SJCRH30 (cell line): Measurements from ENCODE around the gene SLC9A5. TPM values are rescaled to one million over a fixed set of nuclear protein-coding genes. Genes with fewer than 3 reads are reported as not detected.

Experiments
- DNase-seq, 2 experiments: peaks; one replicate each; pipeline ENCODE4 v3.0.0-alpha.2; 2015 to 2020
- H3K27ac ChIP-seq: fragments of 250-450 bp; sonication (Bioruptor Pico); 2 replicates; pipeline ENCODE4 v1.5.1; 2020; ENCODE audit warnings: mild to moderate bottlenecking, moderate library complexity
- H3K27me3 ChIP-seq: fragments of 250-450 bp; sonication (Bioruptor Pico); 2 replicates; pipeline ENCODE4 v1.5.1; 2020; ENCODE audit warnings: mild to moderate bottlenecking, moderate library complexity
- H3K36me3 ChIP-seq: fragments of 250-450 bp; sonication (Bioruptor Pico); 2 replicates; pipeline ENCODE4 v1.5.1; 2020; ENCODE audit warnings: mild to moderate bottlenecking, moderate library complexity
- H3K4me1 ChIP-seq: fragments of 250-450 bp; sonication (Bioruptor Pico); 2 replicates; pipeline ENCODE4 v1.5.1; 2020; ENCODE audit warnings: mild to moderate bottlenecking, moderate library complexity
- H3K4me3 ChIP-seq: fragments of 250-450 bp; sonication (Bioruptor Pico); 2 replicates; pipeline ENCODE4 v1.5.1; 2020; ENCODE audit warnings: mild to moderate bottlenecking, moderate library complexity
- H3K9me3 ChIP-seq: fragments of 250-450 bp; sonication (Bioruptor Pico); replicated peaks from 2 replicates; pipeline ENCODE4 v1.5.1; 2020; ENCODE audit warnings: mild to moderate bottlenecking, moderate library complexity
- total RNA-seq: library from RNA; depleted of rRNA; stranded (reverse); fragments of >200 nt; shearing (Covaris generic); gene quantifications from 2 replicates; pipeline ENCODE4 v1.2.3, GENCODE V29; 2014

SLC9A5 gene
- total RNA-seq, 1 experiment from 2014 or later = 1.4 TPM

DNA sequence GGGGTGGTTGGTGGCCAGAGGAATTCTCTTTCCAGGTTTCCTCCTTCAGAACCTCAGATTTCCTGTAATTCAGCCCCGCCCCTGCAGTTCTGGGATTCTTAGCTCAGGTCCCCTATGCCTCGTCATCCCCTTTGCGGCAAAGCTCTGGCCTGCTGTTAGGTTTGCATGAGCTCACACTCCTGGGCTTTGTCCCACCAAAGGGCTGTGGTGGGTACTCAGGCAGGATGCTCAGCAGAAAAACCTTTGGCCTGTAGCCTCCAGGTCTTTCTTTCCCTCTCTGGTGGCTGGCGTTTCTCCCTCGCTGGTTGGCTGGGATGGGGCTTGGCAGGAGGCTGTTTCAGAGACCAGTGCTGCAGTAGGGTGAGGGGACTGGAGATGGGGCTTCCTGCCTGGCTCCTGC is 21.0 kb downstream of the SLC9A5 start:
- H3K4me3 ChIP-seq = no peak overlapping the region
- no peak for DNase-seq

DNA sequence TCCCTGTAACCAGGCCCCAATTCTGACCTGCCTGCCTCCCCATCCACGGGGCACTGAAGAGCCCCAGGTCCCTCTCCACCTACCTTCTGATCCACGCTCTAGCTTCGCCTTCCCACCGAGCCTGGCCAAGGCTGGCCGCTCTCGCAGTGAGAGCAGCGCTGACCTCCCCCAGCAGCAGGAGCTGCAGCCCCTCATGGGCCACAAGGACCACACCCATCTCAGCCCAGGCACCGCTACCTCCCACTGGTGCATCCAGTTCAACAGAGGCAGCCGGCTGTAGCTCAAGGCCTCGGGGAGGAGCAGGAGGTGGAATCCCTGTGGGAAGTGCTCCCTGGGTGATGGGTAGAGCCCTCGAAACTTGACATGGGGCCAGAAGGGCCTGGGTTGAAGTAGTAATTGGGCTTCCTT is 22.2 kb downstream of the SLC9A5 start:
- no peaks in the 10 kb centered on the region for H3K27me3 ChIP-seq
- no peaks in the 10 kb centered on the region for H3K4me1 ChIP-seq
- H3K27ac ChIP-seq = no peak overlapping the region
- H3K9me3 ChIP-seq = no peaks in the 10 kb centered on the region
- H3K36me3 ChIP-seq = no peaks in the 10 kb centered on the region
- H3K4me3 ChIP-seq = no peak overlapping the region
- no peak for DNase-seq

More for the DNA sequence above, 21.0 kb downstream of the SLC9A5 start:
- no peak overlapping the region for H3K27ac ChIP-seq
- H3K27me3 ChIP-seq = no peaks in the 10 kb centered on the region
- no peaks in the 10 kb centered on the region for H3K36me3 ChIP-seq
- H3K4me1 ChIP-seq = no peaks in the 10 kb centered on the region
- H3K9me3 ChIP-seq = no peaks in the 10 kb centered on the region

DNA sequence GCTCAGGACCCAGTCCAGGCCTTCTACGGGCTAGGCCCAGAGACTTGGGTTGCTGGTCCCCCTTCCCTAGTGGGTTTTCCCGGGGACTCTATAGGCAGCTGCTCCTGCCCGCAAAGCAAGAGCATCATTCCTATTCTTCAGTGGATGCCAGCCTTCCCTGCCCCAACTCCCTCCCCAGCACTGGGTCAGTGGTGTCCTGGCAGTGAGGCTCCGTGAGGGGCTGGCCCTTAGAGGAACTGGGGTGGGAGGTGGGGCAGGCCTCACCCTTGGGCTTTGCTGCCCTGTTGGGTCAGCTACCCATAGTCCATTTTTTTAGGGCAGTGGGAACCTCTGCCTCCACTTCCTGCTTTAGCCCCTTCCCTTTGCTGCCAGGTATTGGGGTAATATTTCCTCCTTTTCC is 22.7 kb downstream of the SLC9A5 start:
- Histone ChIP-seq H3K9me3 (no peaks in the 10 kb centered on the region), H3K4me1 (peaks cover under 1% of the 10 kb centered on the region; the same call in 1 of the 2 replicates), H3K36me3 (no peaks in the 10 kb centered on the region), H3K27me3 (no peaks in the 10 kb centered on the region), H3K4me3 (no peak overlapping the region), H3K27ac (no peak overlapping the region)
- DNase-seq = no peak

- H3K4me1 ChIP-seq = peaks cover 21% of the 10 kb centered on the region
- H3K36me3 ChIP-seq = no peaks in the 10 kb centered on the region
- no peak for DNase-seq
Observed at GRCh38 chr16:67275321-67275720, 26.5 kb downstream of the SLC9A5 start.

DNA sequence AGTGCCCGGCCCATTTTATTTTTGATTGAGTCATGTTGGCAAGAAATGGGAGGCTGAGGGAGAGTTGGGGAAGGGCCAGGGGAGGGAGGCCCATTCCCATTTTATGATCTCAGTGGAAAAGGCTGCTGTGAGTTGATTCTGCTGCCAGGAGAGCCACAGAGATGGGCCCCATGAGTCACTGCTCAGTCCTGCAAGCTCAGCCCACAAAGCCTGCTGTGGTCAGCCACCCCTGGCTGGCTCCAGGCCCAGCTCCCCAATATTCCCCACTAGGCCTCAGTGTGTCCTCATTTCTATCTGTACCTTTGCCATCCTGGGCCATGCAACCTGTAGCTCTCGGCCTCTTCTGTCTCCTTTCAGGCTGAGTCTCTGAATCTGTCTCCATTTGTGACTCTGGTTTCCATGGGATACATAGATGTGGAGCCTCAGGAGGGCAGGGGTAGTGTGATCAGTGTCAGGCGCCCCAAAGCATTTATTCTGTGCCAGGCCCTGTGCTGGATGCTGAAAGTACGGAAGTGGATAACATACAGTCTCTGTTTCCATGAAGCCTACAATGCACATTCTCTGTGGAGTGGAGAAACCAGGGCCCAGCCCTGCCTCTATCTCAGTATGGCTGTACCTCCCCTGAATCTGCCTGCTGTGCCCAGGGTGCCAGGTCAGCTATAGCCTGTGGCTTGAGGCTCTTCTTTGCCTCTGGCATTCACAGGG is 28.7 kb downstream of the SLC9A5 start:
- H3K4me3 ChIP-seq = no peak overlapping the region
- peak overlapping the region; percentile 23; the same call in 1 of the 2 replicates for H3K27ac ChIP-seq
- peak; percentile 90 to 91 for DNase-seq
- H3K4me1 ChIP-seq = peaks cover 21% of the 10 kb centered on the region
- no peaks in the 10 kb centered on the region for H3K36me3 ChIP-seq
- H3K27me3 ChIP-seq = 0 out of 2 replicates have a peak, but pooled peaks cover 4% of the 10 kb centered on the region
- no peaks in the 10 kb centered on the region for H3K9me3 ChIP-seq

More at GRCh38 chr16:67275321-67275720, 26.5 kb downstream of the SLC9A5 start:
- 0 out of 2 replicates have a peak, but pooled peaks cover under 1% of the 10 kb centered on the region for H3K27me3 ChIP-seq
- no peaks in the 10 kb centered on the region for H3K9me3 ChIP-seq
- no peak overlapping the region for H3K27ac ChIP-seq
- H3K4me3 ChIP-seq = no peak overlapping the region

DNA sequence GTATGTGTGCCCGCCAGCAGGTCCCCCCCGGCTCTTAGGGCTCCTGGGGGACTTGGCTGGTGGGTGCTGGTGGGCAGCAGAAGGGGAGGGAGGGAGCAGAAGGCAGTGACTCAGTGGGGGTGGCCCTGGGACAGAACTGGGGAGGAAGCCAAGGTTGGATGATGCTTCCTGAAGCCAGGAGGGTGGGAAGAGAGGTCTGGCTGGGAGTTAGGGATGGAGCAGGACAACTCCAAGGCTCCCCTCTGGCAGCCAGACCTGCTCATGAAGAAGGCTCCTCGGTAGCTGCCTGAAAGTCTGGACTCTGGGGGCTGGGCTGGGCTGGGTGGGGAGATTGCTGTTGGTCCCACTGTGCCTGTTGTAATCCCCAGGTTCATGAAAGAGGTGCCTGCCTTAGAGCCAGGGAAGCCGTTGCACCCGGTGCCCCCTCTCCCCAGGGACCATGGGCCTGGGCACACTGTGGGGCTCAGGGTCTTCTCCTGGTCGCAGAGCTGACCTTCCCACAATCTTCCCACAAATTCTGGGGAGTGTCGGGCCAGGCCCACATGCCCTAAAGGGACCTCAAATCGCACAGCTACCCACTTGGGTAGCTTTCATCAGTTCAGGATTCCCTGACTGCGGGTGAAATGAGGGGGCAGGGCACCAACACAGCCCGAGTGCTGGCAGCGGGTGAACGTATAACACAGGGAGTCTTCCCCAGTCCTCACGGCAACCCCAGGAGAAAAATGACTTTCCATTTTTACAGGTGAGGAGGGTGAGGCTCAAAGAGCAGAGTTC is 29.4 kb downstream of the SLC9A5 start:
- Histone ChIP-seq H3K4me3 (no peak overlapping the region), H3K27me3 (0 out of 2 replicates have a peak, but pooled peaks cover 4% of the 10 kb centered on the region), H3K36me3 (no peaks in the 10 kb centered on the region), H3K27ac (peak overlapping the region; percentile 11; the same call in 1 of the 2 replicates), H3K9me3 (no peaks in the 10 kb centered on the region), H3K4me1 (peaks cover 21% of the 10 kb centered on the region)
- DNase-seq = peak in 1 of 2 experiments; percentile 34

DNA sequence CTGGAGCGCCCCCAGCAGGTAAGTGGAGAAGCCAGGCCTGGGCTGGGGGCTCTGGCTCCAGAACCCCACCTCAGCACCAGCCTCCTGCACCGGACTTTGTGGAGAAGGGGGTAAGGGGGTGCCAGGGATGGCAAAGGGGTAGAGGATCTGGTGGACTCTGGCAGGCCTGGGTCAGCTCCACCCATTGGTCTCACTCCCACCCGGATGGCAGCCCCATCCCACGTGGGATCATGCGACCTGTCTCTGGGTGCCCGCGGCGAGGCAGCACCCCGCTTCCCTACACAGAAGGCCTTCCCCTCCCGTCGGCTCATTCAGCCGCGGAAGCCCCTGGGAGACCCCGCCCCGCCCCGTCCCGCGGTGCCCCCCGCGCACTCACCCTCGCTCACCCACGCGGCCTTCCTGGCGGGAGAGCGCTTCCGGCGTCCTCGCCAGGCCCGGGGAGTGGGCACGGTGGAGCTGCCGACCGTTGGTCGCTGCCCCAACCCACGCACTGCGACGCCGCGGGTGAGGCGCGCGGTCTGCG is 30.1 kb downstream of the SLC9A5 start:
- H3K4me3 ChIP-seq = no peak overlapping the region
- H3K27me3 ChIP-seq = 0 out of 2 replicates have a peak, but pooled peaks cover 4% of the 10 kb centered on the region
- no peak for DNase-seq
- H3K9me3 ChIP-seq = no peaks in the 10 kb centered on the region
- no peaks in the 10 kb centered on the region for H3K36me3 ChIP-seq
- H3K27ac ChIP-seq = no peak overlapping the region
- H3K4me1 ChIP-seq = peaks cover 21% of the 10 kb centered on the region

DNA sequence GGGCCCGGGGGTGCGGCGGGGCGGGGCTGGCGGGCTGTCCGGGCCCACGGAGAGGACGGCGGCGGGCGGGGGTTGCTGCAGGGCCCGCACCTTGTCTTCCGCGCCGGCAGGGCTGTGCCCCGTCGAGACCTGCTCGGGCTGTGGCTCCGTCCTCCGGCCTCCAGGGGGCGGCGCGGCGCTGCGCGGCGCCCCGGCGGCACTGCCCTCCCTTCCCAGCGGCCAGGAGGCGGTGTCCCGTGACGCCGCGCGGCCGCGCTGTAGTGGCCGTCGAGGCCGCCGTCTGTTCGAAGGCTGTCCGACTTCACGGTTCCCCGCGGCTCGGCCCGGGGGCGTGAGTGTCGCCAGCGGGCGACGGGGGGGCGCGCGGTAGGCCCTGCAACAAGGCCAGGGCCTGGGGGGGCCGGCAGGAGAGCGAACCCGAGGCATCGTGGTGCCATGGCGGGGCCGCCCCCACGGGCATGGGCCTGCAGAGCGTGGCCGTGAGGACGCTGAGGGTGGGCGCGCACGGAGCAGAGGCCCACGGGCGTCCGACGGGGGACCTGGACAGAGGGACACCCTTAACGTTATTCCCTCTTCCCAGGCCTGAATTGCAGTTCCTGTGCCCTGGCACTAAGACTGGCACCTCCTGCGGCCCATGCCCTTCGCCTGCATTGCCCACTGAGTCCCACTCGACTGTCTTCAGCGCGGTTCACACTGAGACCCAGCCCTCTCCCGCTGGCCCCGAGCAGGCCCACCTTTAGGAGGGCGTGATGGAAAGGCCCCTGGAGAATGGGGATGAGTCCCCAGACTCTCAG is 30.7 kb downstream of the SLC9A5 start, which contains the start of gene PLEKHG4:
Gene PLEKHG4 (plus strand): TSS at position 237 of the 794 bp plus-strand sequence. CDS start 513 bp downstream, at position 750.
- H3K9me3 ChIP-seq = no peaks in the 10 kb centered on the region
- H3K36me3 ChIP-seq = no peaks in the 10 kb centered on the region
- H3K4me3 ChIP-seq = no peak within 1 kb of the TSS
- H3K27ac ChIP-seq = no peak within 1 kb of the TSS
- H3K4me1 ChIP-seq = peaks cover 24% of the 10 kb centered on the region
- no peak for DNase-seq
- 0 out of 2 replicates have a peak, but pooled peaks cover 4% of the 10 kb centered on the region for H3K27me3 ChIP-seq

- Histone ChIP-seq H3K27me3 (0 out of 2 replicates have a peak, but pooled peaks cover 4% of the 10 kb centered on the region), H3K9me3 (no peaks in the 10 kb centered on the region), H3K4me3 (no peak overlapping the region), H3K36me3 (no peaks in the 10 kb centered on the region), H3K27ac (no peak overlapping the region), H3K4me1 (peaks cover 28% of the 10 kb centered on the region)
- DNase-seq = no peak
Observed at GRCh38 chr16:67280090-67281015, 31.6 kb downstream of the SLC9A5 start.

DNA sequence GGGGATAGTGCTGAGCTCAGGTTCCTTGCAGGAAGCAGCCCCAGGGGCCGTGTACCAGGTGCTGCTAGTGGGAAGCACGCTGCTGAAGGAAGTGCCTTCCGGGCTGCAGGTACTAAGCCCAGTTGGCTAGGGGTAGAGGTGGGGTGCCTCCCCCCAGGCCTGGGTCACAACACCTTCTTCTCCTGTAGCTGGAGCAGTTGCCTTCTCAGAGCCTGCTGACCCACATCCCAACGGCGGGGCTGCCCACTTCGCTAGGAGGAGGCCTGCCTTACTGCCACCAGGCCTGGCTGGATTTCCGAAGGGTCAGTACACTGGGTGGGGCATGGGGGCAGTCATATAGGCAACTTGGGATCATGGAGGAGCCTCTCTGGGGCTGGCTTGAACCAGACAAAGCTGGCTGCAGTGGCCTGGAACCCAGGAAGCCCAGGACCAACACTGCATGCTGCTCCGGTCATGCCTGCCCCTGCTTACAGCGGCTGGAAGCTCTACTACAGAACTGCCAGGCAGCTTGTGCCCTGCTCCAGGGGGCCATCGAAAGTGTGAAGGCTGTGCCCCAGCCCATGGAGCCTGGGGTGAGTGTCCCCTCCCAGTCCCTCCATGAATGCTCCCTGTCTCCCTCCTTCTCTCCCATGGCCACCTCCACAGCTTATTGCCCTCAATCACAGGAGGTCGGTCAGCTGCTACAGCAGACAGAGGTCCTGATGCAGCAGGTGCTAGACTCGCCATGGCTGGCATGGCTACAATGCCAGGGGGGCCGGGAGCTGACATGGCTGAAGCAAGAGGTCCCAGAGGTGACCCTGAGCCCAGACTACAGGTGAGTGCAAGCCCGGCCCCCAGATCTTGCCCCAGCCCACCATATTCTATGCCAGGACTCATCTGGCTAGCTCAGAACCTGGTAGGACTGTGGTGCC is 33.0 kb downstream of the SLC9A5 start:
- Histone ChIP-seq H3K4me3 (no peak overlapping the region), H3K4me1 (peaks cover 24% of the 10 kb centered on the region)

DNA sequence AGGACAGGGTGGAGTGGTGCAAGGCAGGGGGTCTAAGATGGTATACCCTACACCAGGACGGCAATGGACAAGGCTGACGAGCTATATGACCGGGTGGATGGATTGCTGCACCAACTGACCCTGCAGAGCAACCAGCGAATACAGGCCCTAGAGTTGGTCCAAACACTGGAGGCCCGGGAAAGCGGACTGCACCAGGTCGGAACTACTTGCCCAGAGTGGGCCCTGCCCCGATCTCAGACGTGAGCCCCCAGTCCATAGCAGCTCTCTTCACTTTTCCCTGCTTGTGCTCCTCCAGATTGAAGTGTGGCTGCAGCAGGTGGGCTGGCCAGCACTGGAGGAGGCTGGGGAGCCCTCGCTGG is 33.6 kb downstream of the SLC9A5 start:
- H3K27me3 ChIP-seq = 0 out of 2 replicates have a peak, but pooled peaks cover 4% of the 10 kb centered on the region
- DNase-seq = no peak
- no peak overlapping the region for H3K4me3 ChIP-seq
- H3K4me1 ChIP-seq = peaks cover 19% of the 10 kb centered on the region
- no peaks in the 10 kb centered on the region for H3K36me3 ChIP-seq
- no peak overlapping the region for H3K27ac ChIP-seq
- H3K9me3 ChIP-seq = no peaks in the 10 kb centered on the region

More for the DNA sequence above, 33.0 kb downstream of the SLC9A5 start:
- H3K27me3 ChIP-seq = 0 out of 2 replicates have a peak, but pooled peaks cover 4% of the 10 kb centered on the region
- no peaks in the 10 kb centered on the region for H3K9me3 ChIP-seq
- DNase-seq = no peak
- H3K27ac ChIP-seq = no peak overlapping the region
- H3K36me3 ChIP-seq = no peaks in the 10 kb centered on the region

- Histone ChIP-seq H3K4me3 (no peak overlapping the region), H3K4me1 (peaks cover 11% of the 10 kb centered on the region), H3K27me3 (0 out of 2 replicates have a peak, but pooled peaks cover 4% of the 10 kb centered on the region), H3K27ac (no peak overlapping the region), H3K36me3 (no peaks in the 10 kb centered on the region), H3K9me3 (no peaks in the 10 kb centered on the region)
- no peak for DNase-seq
Observed at GRCh38 chr16:67283039-67283825, 34.5 kb downstream of the SLC9A5 start.
